Activated B cell treated with CpG ODN at 0.5 μM for 24 hours (primary cell): ENCODE data around the gene ZNF521. TPM values are rescaled to one million over a fixed set of nuclear protein-coding genes. Genes with fewer than 3 reads are reported as not detected.

Experiments
- ATAC-seq: fragments of 200-7000 bp; cut with Tn5 transposase; one replicate; pipeline ENCODE4 v1.10.0; 2021; ENCODE audit warnings: low read depth, mild to moderate bottlenecking, moderate library complexity
- CTCF ChIA-PET: fragments of 350-600 bp; sonication (Branson Sonifier 250); formaldehyde crosslinking; loops from one replicate; lab custom pipeline; 2021; ENCODE audit warnings: antibody characterized with exemption; lab: Charles Lee
- POLR2A ChIA-PET: fragments of 350-600 bp; sonication (Branson Sonifier 250); formaldehyde crosslinking; loops from one replicate; lab custom pipeline; 2021; ENCODE audit warnings: antibody characterized with exemption; lab: Charles Lee
- DNase-seq: peaks from one replicate; pipeline ENCODE4 v3.0.0; 2022
- H3K27ac Mint-ChIP-seq: one replicate; pipeline ENCODE4 v1.8.0; 2020; ENCODE audit warnings: mixed read lengths
- H3K27me3 Mint-ChIP-seq: one replicate; pipeline ENCODE4 v1.8.0; 2021; ENCODE audit warnings: mixed read lengths
- H3K36me3 Mint-ChIP-seq: one replicate; pipeline ENCODE4 v1.8.0; 2021; ENCODE audit warnings: low read depth, mixed read lengths
- H3K4me1 Mint-ChIP-seq: one replicate; pipeline ENCODE4 v1.8.0; 2021; ENCODE audit warnings: mixed read lengths
- H3K4me3 Mint-ChIP-seq: one replicate; pipeline ENCODE4 v1.8.0; 2020; ENCODE audit warnings: mild to moderate bottlenecking, mixed read lengths
- H3K9me3 Mint-ChIP-seq: one replicate; pipeline ENCODE4 v1.8.0; 2020; ENCODE audit warnings: mixed read lengths
- CTCF ChIP-seq: fragments of 200-600 bp; IDR thresholded peaks from one replicate; pipeline ENCODE4 v1.8.0; 2022; ENCODE audit warnings: antibody characterized with exemption, mild to moderate bottlenecking
- intact Hi-C: fragments of 100-400 bp; cut with micrococcal nuclease; formaldehyde crosslinking; loops from one replicate; pipeline ENCODE4 v1.15.1; 2024
- total RNA-seq: library from RNA; stranded (reverse); gene quantifications from 2 replicates; pipeline ENCODE4 v1.2.3, GENCODE V29; 2022

The ZNF521 gene
- total RNA-seq, 1 donor from 2014 or later, result 0.16 TPM

GRCh38 chr18:25236736-25237135 lies 115.2 kb downstream of the ZNF521 start:
- Mint-ChIP-seq H3K9me3 (no peaks in the 10 kb centered on the region), H3K4me1 (no peaks in the 10 kb centered on the region), H3K4me3 (no peak overlapping the region), H3K36me3 (no peaks in the 10 kb centered on the region), H3K27ac (no peak overlapping the region), H3K27me3 (peaks cover 9% of the 10 kb centered on the region)
- ChIA-PET POLR2A (no interaction called here), CTCF (no interaction called here)
- DNase-seq (no peak), ATAC-seq (no peak)
- TF ChIP-seq CTCF, result no peak
- intact Hi-C loops, result no loop called here

GRCh38 chr18:25235401-25236042 lies 116.4 kb downstream of the ZNF521 start:
- TF ChIP-seq CTCF, result no peak
- no peaks in the 10 kb centered on the region for H3K36me3 Mint-ChIP-seq
- ATAC-seq (no peak), DNase-seq (no peak)
- CTCF ChIA-PET, result no interaction called here
- H3K4me3 Mint-ChIP-seq, result no peak overlapping the region
- POLR2A ChIA-PET, result no interaction called here
- H3K27me3 Mint-ChIP-seq, result peaks cover 5% of the 10 kb centered on the region
- no peak overlapping the region for H3K27ac Mint-ChIP-seq
- intact Hi-C loops, result loop anchor here (2.0 kb wide), 1 partner anchor 357 kb away; no protein-coding TSS in a partner anchor
- no peaks in the 10 kb centered on the region for H3K4me1 Mint-ChIP-seq
- H3K9me3 Mint-ChIP-seq, result no peaks in the 10 kb centered on the region

- no peak for TF ChIP-seq CTCF
- POLR2A ChIA-PET, result no interaction called here
- no peak for ATAC-seq
- Mint-ChIP-seq H3K4me3 (no peak overlapping the region), H3K36me3 (no peaks in the 10 kb centered on the region), H3K27ac (no peak overlapping the region), H3K4me1 (no peaks in the 10 kb centered on the region), H3K27me3 (peaks cover 5% of the 10 kb centered on the region), H3K9me3 (no peaks in the 10 kb centered on the region)
- DNase-seq, result no peak
- intact Hi-C loops, result loop anchor here (2.0 kb wide), 1 partner anchor 356 kb away; no protein-coding TSS in a partner anchor
- CTCF ChIA-PET, result no interaction called here
Measured at GRCh38 chr18:25234740-25235345, 117.1 kb downstream of the ZNF521 start.

GRCh38 chr18:25234322-25234639 lies 117.7 kb downstream of the ZNF521 start:
- no peaks in the 10 kb centered on the region for H3K9me3 Mint-ChIP-seq
- no peak for TF ChIP-seq CTCF
- H3K4me3 Mint-ChIP-seq, result no peak overlapping the region
- CTCF ChIA-PET, result no interaction called here
- H3K36me3 Mint-ChIP-seq, result no peaks in the 10 kb centered on the region
- H3K4me1 Mint-ChIP-seq, result no peaks in the 10 kb centered on the region
- intact Hi-C loops, result loop anchor here (2.0 kb wide), 1 partner anchor 355 kb away; no protein-coding TSS in a partner anchor
- H3K27me3 Mint-ChIP-seq, result peaks cover 5% of the 10 kb centered on the region
- POLR2A ChIA-PET, result no interaction called here
- H3K27ac Mint-ChIP-seq, result no peak overlapping the region
- no peak for ATAC-seq
- no peak for DNase-seq

- Mint-ChIP-seq H3K27ac (no peak overlapping the region), H3K36me3 (no peaks in the 10 kb centered on the region), H3K27me3 (peaks cover 5% of the 10 kb centered on the region), H3K4me1 (no peaks in the 10 kb centered on the region), H3K9me3 (no peaks in the 10 kb centered on the region), H3K4me3 (no peak overlapping the region)
- DNase-seq (no peak), ATAC-seq (no peak)
- ChIA-PET CTCF (no interaction called here), POLR2A (no interaction called here)
- TF ChIP-seq CTCF, result no peak
- intact Hi-C loops, result loop anchor here (2.0 kb wide), 1 partner anchor 355 kb away; no protein-coding TSS in a partner anchor
Measured at GRCh38 chr18:25233528-25234321, 118.2 kb downstream of the ZNF521 start.
